ENCODE results near the gene ALKBH1.

The ALKBH1 gene

GRCh38 chr14:77625360-77625759 lies 82.5 kb downstream of the ALKBH1 start:
- in situ Hi-C loops (cut with MboI; ENCODE audit: low sequenced_read_pairs), result no loop called here

GRCh38 chr14:77623201-77623600 lies 84.6 kb downstream of the ALKBH1 start:
- in situ Hi-C loops (cut with MboI; ENCODE audit: low sequenced_read_pairs), result no loop called here

All from hTERT RPE-1 (cell line).